Liver (tissue), 3 donors: ENCODE results near the gene SAPCD2.

Experiments
- EGR1 ChIP-seq, 2 donors: IDR thresholded peaks; 2 replicates each; pipeline ENCODE4 v1.6.1; 2016 to 2018; ENCODE audit warnings: antibody characterized with exemption in 2 of 2, low read depth in 2 of 2
- FOXA1 ChIP-seq: IDR thresholded peaks from 2 replicates; pipeline ENCODE4 v1.6.1; 2016; ENCODE audit warnings: antibody characterized with exemption
- GABPA ChIP-seq, 2 donors: IDR thresholded peaks in 1 of 2; conservative IDR thresholded peaks in 1 of 2; 2 replicates each; pipeline ENCODE4 v1.6.1; 2016; ENCODE audit warnings: antibody characterized with exemption in 2 of 2, mild to moderate bottlenecking in 1 of 2, moderate library complexity in 1 of 2
- HNF4G ChIP-seq: IDR thresholded peaks from 2 replicates; pipeline ENCODE4 v1.6.1; 2016; ENCODE audit warnings: antibody characterized with exemption
- JUND ChIP-seq, 2 donors: IDR thresholded peaks; 2 replicates each; pipeline ENCODE4 v1.6.1; 2016; ENCODE audit warnings: antibody characterized with exemption in 2 of 2
- RAD21 ChIP-seq, 2 donors: IDR thresholded peaks; 2 replicates each; pipeline ENCODE4 v1.6.1; 2016; ENCODE audit warnings: antibody characterized with exemption in 2 of 2, mild to moderate bottlenecking in 2 of 2
- SP1 ChIP-seq: IDR thresholded peaks from 2 replicates; pipeline ENCODE4 v1.6.1; 2018; ENCODE audit warnings: antibody characterized with exemption, mild to moderate bottlenecking
- TAF1 ChIP-seq: conservative IDR thresholded peaks from 2 replicates; pipeline ENCODE4 v1.6.1; 2016; ENCODE audit warnings: antibody characterized with exemption, mild to moderate bottlenecking
- YY1 ChIP-seq: IDR thresholded peaks from 2 replicates; pipeline ENCODE4 v1.6.1; 2016; ENCODE audit warnings: antibody characterized with exemption, mild to moderate bottlenecking
- TF ChIP-seq, protein P1 (sequence below): fragments of 150-350 bp; IDR thresholded peaks from 2 replicates; pipeline ENCODE4 v1.5.1; 2017; ENCODE audit warnings: improper control_type of control experiment, low read depth, low read length; ENCODE audit not compliant: missing input control
- TF ChIP-seq, protein P2 (sequence below): IDR thresholded peaks from 2 replicates; pipeline ENCODE4 v1.6.1; 2016; ENCODE audit warnings: antibody characterized with exemption, mild to moderate bottlenecking
- TF ChIP-seq, protein P3 (sequence below): IDR thresholded peaks from 2 replicates; pipeline ENCODE4 v1.6.1; 2016; ENCODE audit warnings: antibody characterized with exemption
- donor health status: healthy.
- donor health status: healthy.

DNA sequence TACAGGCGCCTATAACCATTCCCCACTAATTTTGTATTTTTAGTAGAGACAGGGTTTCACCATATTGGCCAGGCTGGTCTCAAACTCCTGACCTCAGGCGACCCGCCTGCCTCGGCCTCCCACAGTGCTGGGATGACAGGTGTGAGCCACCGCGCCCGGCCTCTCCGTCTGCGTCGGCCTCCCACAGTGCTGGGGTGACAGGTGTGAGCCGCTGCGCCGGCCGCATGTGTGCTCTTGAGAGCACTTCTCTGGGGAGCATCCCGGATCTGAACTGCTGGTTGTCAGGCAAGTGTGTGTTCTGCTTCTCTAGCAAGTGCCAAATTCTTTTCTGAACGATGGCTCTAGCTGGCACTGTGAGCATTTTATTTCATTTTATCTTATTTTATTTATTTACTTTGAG lies 12.8 kb downstream of the SAPCD2 start:
- TF ChIP-seq SP1 (no peak), RAD21 (IDR thresholded peaks at IDR 0.05) (no peak), GABPA (IDR thresholded peaks at IDR 0.05 in 1 of 2, conservative IDR thresholded peaks at IDR 0.05 in 1 of 2) (no peak), YY1 (no peak), EGR1 (IDR thresholded peaks at IDR 0.05; ENCODE audit: low read depth in 2 of 2) (no peak), FOXA1 (no peak), JUND (IDR thresholded peaks at IDR 0.05) (no peak), HNF4G (no peak), TAF1 (no peak)
- TF ChIP-seq, protein P1, sequence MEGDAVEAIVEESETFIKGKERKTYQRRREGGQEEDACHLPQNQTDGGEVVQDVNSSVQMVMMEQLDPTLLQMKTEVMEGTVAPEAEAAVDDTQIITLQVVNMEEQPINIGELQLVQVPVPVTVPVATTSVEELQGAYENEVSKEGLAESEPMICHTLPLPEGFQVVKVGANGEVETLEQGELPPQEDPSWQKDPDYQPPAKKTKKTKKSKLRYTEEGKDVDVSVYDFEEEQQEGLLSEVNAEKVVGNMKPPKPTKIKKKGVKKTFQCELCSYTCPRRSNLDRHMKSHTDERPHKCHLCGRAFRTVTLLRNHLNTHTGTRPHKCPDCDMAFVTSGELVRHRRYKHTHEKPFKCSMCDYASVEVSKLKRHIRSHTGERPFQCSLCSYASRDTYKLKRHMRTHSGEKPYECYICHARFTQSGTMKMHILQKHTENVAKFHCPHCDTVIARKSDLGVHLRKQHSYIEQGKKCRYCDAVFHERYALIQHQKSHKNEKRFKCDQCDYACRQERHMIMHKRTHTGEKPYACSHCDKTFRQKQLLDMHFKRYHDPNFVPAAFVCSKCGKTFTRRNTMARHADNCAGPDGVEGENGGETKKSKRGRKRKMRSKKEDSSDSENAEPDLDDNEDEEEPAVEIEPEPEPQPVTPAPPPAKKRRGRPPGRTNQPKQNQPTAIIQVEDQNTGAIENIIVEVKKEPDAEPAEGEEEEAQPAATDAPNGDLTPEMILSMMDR: no peak
- TF ChIP-seq, protein P2, sequence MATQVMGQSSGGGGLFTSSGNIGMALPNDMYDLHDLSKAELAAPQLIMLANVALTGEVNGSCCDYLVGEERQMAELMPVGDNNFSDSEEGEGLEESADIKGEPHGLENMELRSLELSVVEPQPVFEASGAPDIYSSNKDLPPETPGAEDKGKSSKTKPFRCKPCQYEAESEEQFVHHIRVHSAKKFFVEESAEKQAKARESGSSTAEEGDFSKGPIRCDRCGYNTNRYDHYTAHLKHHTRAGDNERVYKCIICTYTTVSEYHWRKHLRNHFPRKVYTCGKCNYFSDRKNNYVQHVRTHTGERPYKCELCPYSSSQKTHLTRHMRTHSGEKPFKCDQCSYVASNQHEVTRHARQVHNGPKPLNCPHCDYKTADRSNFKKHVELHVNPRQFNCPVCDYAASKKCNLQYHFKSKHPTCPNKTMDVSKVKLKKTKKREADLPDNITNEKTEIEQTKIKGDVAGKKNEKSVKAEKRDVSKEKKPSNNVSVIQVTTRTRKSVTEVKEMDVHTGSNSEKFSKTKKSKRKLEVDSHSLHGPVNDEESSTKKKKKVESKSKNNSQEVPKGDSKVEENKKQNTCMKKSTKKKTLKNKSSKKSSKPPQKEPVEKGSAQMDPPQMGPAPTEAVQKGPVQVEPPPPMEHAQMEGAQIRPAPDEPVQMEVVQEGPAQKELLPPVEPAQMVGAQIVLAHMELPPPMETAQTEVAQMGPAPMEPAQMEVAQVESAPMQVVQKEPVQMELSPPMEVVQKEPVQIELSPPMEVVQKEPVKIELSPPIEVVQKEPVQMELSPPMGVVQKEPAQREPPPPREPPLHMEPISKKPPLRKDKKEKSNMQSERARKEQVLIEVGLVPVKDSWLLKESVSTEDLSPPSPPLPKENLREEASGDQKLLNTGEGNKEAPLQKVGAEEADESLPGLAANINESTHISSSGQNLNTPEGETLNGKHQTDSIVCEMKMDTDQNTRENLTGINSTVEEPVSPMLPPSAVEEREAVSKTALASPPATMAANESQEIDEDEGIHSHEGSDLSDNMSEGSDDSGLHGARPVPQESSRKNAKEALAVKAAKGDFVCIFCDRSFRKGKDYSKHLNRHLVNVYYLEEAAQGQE: no peak
- TF ChIP-seq, protein P3, sequence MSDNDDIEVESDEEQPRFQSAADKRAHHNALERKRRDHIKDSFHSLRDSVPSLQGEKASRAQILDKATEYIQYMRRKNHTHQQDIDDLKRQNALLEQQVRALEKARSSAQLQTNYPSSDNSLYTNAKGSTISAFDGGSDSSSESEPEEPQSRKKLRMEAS: no peak
